ENCODE data around the gene CDC42SE2.

The CDC42SE2 gene

DNA sequence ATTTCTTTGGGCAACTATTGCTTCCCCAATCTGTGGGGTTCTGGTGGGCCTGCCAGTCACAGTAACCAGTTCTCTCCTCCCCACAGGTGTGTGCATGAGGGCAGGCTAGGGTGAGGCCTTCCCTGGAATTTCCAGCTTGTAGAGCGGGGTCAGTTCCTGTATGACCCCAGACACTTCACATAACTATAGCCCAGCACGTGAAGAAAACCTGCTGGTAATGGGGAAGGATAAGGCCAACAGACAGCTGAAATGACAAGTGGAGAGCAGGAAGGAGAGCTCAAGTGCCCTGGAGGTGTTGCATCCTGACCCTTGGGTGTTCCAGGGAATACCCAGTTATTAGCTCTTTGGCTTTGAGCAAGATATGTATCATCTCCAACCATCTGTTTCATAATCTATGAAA, 142.2 kb downstream of the CDC42SE2 start:
- H3K27ac ChIP-seq (ENCODE audit: low read depth, low read length): no peak overlapping the region
- H3K9me3 ChIP-seq (ENCODE audit: insufficient read depth, low read length): no peaks in the 10 kb centered on the region
- H3K9me2 ChIP-seq (replicated peaks; ENCODE audit: insufficient read depth, low read length): no peaks in the 10 kb centered on the region
- TF ChIP-seq CTCF (IDR thresholded peaks at IDR 0.05; ENCODE audit: insufficient read depth, low read length, poor library complexity, severe bottlenecking): no peak
- TF ChIP-seq EZH2phosphoT487 (conservative IDR thresholded peaks at IDR 0.05; ENCODE audit: low read length): no peak
- no peak overlapping the region for H3K4me2 ChIP-seq (ENCODE audit: low read depth, low read length, poor library complexity, severe bottlenecking)
- H4K20me1 ChIP-seq (ENCODE audit: low read depth, low read length): no peaks in the 10 kb centered on the region
- peaks cover 44% of the 10 kb centered on the region for H3K36me3 ChIP-seq (ENCODE audit: low read length)
- peaks cover 3% of the 10 kb centered on the region; the same call in 1 of the 2 replicates for H3F3A ChIP-seq (ENCODE audit: insufficient read depth)
- no peak overlapping the region for H3K9ac ChIP-seq (ENCODE audit: low read length)
- no peak overlapping the region for H3K4me3 ChIP-seq (ENCODE audit: insufficient read depth, low read length, poor library complexity, severe bottlenecking)
- no peaks in the 10 kb centered on the region for H3K27me3 ChIP-seq (ENCODE audit: low read length)
- no peak overlapping the region for H2AFZ ChIP-seq (ENCODE audit: low read depth, low read length, severe bottlenecking)
- H3K79me2 ChIP-seq (ENCODE audit: insufficient read depth, low read length): no peaks in the 10 kb centered on the region

DNA sequence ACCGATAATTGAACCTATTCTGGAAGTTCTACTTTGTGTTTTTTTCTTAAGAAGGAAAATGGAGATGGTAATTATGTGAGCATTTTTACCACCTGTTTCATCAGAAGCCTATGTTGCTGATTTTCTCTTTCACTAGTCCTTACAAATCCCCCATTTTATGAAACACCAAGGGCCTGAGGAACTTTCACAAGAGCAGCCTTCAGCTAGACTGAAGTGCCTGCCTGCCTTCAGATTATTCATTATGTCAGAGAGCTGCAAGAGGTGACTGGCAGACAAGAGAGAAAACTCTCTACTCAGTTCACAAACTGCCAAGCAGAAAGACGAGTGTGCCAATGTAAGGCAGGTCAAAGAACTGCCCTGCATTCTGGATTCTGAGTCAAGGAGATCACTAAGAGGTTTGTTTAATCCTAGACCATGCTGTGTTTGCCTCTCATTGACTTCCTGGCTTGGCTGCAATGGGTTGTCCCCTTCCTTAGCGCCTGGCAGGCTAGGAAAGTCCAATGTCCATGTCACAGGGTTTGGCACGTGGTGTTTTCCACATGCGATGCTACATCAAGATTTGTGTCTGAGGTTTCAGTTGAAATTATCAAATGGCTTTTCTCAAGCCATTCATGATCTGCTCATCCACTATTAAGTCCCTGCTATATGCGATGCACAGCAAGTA, 143.3 kb downstream of the CDC42SE2 start:
- H3K27ac ChIP-seq (ENCODE audit: low read depth, low read length): no peak overlapping the region
- no peak overlapping the region for H3K4me3 ChIP-seq (ENCODE audit: insufficient read depth, low read length, poor library complexity, severe bottlenecking)
- H3K9me3 ChIP-seq (ENCODE audit: insufficient read depth, low read length): no peaks in the 10 kb centered on the region
- no peaks in the 10 kb centered on the region for H3K9me2 ChIP-seq (replicated peaks; ENCODE audit: insufficient read depth, low read length)
- H3K27me3 ChIP-seq (ENCODE audit: low read length): no peaks in the 10 kb centered on the region
- H2AFZ ChIP-seq (ENCODE audit: low read depth, low read length, severe bottlenecking): no peak overlapping the region
- H4K20me1 ChIP-seq (ENCODE audit: low read depth, low read length): no peaks in the 10 kb centered on the region
- H3K79me2 ChIP-seq (ENCODE audit: insufficient read depth, low read length): no peaks in the 10 kb centered on the region
- no peak overlapping the region for H3K9ac ChIP-seq (ENCODE audit: low read length)
- TF ChIP-seq EZH2phosphoT487 (conservative IDR thresholded peaks at IDR 0.05; ENCODE audit: low read length): no peak
- H3F3A ChIP-seq (ENCODE audit: insufficient read depth): peaks cover 3% of the 10 kb centered on the region; the same call in 1 of the 2 replicates
- H3K36me3 ChIP-seq (ENCODE audit: low read length): peaks cover 45% of the 10 kb centered on the region
- no peak overlapping the region for H3K4me2 ChIP-seq (ENCODE audit: low read depth, low read length, poor library complexity, severe bottlenecking)

DNA sequence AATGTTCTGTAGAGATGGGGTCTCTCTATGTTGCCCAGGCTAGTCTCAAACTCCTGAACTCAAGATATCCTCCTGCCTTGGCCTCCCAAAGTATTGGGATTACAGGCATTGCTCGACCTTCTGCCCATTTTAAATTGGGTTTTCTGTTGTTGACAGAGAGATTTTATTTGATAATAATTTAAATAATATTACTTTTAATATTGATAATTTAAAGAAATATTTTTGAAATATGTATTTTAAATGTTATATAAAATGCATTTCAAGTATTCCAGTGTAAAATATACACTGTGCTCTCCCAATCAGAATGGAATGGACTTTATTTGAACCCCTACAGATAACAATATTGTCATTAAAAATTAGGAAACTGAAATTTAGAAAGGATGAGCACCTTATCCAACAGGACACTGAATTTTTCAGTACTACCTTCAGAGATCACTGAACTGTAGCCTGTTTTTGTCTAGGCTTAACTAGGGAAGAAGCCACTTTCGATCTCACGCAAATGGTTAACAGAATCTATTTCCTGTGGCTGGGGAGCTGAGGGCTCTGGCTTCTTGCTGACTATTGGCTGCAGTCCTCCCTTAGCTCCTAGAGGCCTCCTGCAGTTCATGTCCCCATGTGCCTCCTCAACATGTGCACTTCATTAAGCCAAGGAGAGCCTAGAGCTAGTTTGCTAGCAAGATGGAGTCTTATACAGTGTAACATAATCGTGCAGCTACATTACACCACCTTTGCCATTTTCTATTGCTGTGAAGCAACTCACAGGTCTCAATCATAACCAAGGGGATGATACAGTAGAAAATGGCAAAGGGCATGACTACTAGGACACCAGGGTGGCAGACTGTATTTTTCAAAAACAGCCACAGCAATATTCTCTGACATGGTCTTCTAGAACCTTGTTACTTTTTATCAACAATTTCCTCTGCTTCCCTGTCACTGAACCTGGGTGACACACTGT, 150.0 kb downstream of the CDC42SE2 start:
- no peak overlapping the region for H3K4me3 ChIP-seq (ENCODE audit: insufficient read depth, low read length, poor library complexity, severe bottlenecking)
- H3K27me3 ChIP-seq (ENCODE audit: low read length): no peaks in the 10 kb centered on the region
- H3K36me3 ChIP-seq (ENCODE audit: low read length): peaks cover 22% of the 10 kb centered on the region
- H2AFZ ChIP-seq (ENCODE audit: low read depth, low read length, severe bottlenecking): no peak overlapping the region
- TF ChIP-seq CTCF (IDR thresholded peaks at IDR 0.05; ENCODE audit: insufficient read depth, low read length, poor library complexity, severe bottlenecking) (no peak), EZH2phosphoT487 (conservative IDR thresholded peaks at IDR 0.05; ENCODE audit: low read length) (no peak)
- no peak overlapping the region for H3K27ac ChIP-seq (ENCODE audit: low read depth, low read length)
- no peaks in the 10 kb centered on the region for H3K9me3 ChIP-seq (ENCODE audit: insufficient read depth, low read length)
- no peak overlapping the region for H3K9ac ChIP-seq (ENCODE audit: low read length)
- no peak overlapping the region for H3K4me2 ChIP-seq (ENCODE audit: low read depth, low read length, poor library complexity, severe bottlenecking)
- H3F3A ChIP-seq (ENCODE audit: insufficient read depth): peaks cover 9% of the 10 kb centered on the region
- H3K9me2 ChIP-seq (replicated peaks; ENCODE audit: insufficient read depth, low read length): no peaks in the 10 kb centered on the region
- H4K20me1 ChIP-seq (ENCODE audit: low read depth, low read length): no peaks in the 10 kb centered on the region
- H3K79me2 ChIP-seq (ENCODE audit: insufficient read depth, low read length): no peaks in the 10 kb centered on the region
